GM18517 (cell line): Measurements from ENCODE around the gene ZNF479.
"Not testable (repeated sequence)": the region's sequence is repeated elsewhere in the genome, so short reads cannot be mapped to it uniquely, and the experiment has no call there.

Experiments
- ATAC-seq: cut with Tn5 transposase; IDR thresholded peaks from one replicate; pipeline ENCODE4 v1.9.1; 2021; ENCODE audit warnings: mild to moderate bottlenecking, moderate library complexity; ENCODE audit not compliant: unreplicated experiment

Gene ZNF479

DNA sequence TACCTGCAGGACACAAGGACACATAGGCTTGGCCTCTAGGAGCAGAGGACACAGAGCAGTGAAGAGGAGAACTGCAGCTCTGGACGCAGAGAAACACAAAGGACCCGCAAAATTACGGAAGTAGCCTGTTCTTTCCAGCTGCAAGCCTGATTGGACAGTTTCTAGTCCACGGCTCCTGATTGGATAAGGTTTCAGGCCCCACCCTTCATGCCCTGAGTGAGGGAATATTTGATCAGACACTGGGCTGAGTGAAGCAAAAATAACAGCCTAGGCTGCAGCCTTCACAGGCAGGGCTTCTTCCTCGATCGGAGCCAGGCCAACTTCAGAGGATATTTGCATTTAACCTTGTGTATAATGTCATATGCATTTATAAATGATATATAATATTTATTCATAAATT lies at the start of gene ZNF479:
ZNF479 (minus strand) TSS at position 101 of the 400 bp plus-strand sequence. CDS start 112 bp downstream, outside the sequence.
- not testable (repeated sequence) for ATAC-seq

DNA sequence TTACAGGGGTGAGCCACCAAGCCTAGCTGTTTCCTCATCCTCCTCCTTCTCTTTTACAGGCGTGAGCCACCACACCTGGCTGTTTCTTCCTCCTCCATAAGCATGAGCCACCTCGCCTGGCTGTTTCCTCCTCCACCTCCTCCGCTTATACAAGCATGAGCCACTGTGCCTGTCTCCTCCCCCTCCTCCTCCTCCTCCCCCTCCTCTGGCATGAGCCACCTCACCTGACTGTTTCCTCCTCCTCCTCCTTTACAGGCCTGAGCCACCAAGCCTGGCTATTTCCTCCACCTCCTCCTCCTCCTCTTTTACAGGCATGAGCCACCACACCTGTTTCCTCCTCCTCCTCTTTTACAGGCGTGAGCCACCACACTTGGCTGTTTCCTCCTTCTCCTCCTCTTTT lies 49.8 kb upstream of the ZNF479 start:
- no peak for ATAC-seq

DNA sequence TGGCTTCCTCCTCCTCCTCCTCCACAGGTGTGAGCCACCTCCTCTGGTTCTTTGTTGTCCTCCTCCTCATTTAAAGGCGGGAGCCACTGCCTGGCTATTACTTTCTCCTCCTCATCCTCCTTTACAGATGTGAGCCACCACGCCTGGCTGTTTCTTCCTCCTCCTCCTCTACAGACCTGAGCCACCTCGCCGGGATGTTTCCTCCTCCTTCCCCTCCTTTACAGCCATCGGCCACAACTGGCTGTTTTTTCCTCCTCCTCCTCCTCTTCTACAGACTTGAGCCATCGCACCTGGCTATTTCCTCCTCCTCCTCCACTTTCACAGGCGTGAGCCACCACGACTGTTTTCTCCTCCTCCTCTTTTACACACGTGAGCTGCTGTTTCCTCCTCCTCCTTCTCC lies 49.0 kb upstream of the ZNF479 start:
- no peak for ATAC-seq

- ATAC-seq: no peak
Measured at GRCh38 chr7:57179776-57180415, 47.7 kb upstream of the ZNF479 start.

DNA sequence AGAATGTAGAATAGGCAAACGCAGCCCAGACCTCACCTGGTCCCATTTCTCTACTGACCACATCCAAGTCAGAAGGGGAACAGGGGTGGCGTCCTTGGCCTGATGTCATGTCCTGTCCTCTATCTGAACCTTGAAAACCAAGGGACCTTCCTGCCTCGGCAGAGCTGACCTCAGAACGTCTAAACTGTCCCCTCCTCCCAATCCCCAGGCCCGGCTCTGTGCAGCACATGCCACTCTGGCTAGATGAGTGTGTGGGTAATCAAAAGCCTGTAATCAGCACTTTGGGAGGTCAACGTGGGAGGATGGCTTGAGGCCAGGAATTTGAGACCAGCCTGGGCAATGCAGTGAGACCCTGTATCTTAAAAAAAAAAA lies 46.5 kb upstream of the ZNF479 start:
- ATAC-seq: no peak

GRCh38 chr7:57177856-57178767 lies 45.9 kb upstream of the ZNF479 start:
- no peak for ATAC-seq

GRCh38 chr7:57176928-57177635 lies 44.8 kb upstream of the ZNF479 start:
- no peak for ATAC-seq

GRCh38 chr7:57165285-57165899 lies 33.2 kb upstream of the ZNF479 start:
- ATAC-seq: no peak

DNA sequence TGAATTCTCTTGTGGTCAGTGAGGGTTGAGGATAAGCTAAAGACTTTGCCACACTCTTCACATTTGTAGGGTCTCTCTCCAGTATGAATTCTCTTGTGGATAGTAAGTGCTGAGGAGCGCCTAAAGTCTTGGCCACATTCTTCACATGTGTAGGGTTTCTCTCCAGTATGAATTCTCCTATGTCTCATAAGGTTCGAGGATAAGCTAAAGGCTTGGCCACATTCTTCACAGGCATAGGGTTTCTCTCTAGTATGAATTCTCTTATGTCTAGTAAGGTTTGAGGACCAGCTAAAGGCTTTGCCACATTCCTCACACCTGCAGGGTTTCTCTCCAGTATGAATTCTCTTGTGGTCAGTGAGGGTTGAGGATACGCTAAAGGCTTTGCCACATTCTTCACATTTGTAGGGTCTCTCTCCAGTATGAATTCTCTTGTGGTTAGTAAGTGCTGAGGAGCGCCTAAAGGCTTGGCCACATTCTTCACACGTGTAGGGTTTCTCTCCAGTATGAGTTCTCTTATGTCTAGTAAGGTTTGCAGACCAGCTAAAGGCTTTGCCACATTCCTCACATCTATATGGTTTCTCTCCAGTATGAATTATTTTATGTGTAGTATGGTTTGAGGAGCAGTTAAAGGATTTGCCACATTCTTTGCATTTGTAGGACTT lies 12.0 kb downstream of the ZNF479 start:
- ATAC-seq: not testable (repeated sequence)
